Keratinocyte (primary cell): ENCODE results near the gene ARHGAP45. TPM values are rescaled to one million over a fixed set of nuclear protein-coding genes. Genes with fewer than 3 reads are reported as not detected.

ENCODE experiments used
- DNase-seq: peaks from one replicate; pipeline ENCODE4 v3.0.0-alpha.2; 2011; ENCODE audit warnings: low read depth, missing footprints, low spot score
- FAIRE-seq: peaks from 2 replicates; lab custom pipeline; 2011; peaks lifted over from hg19 to GRCh38; lab: Jason Lieb, UNC
- H2AFZ ChIP-seq: 2 replicates; pipeline ENCODE4 v1.6.0; 2012; ENCODE audit warnings: low read length, control low read depth, inconsistent platforms; ENCODE audit not compliant: control insufficient read depth
- H3K27ac ChIP-seq: 2 replicates; pipeline ENCODE4 v1.5.1; 2011; ENCODE audit warnings: low read length; ENCODE audit not compliant: control insufficient read depth, insufficient read depth
- H3K27me3 ChIP-seq: 3 replicates; pipeline ENCODE4 v1.6.0; 2011; ENCODE audit warnings: low read length; ENCODE audit not compliant: control insufficient read depth, insufficient read depth; ENCODE audit errors: extremely low read depth
- H3K36me3 ChIP-seq, 2 experiments: 2 replicates in 1 of 2; 3 replicates in 1 of 2; pipeline ENCODE4 v1.5.1; 2011; ENCODE audit warnings: low read length in 2 of 2, mild to moderate bottlenecking in 1 of 2; ENCODE audit not compliant: control insufficient read depth in 2 of 2, insufficient read depth in 2 of 2; ENCODE audit errors: extremely low read depth in 1 of 2
- H3K4me1 ChIP-seq: 3 replicates; pipeline ENCODE4 v1.5.1; 2011; ENCODE audit warnings: low read length; ENCODE audit not compliant: control insufficient read depth, insufficient read depth; ENCODE audit errors: extremely low read depth
- H3K4me2 ChIP-seq: 3 replicates; pipeline ENCODE4 v1.6.0; 2011; ENCODE audit warnings: low read depth, low read length; ENCODE audit not compliant: control insufficient read depth, insufficient read depth; ENCODE audit errors: extremely low read depth
- H3K4me3 ChIP-seq, 3 experiments: fragments of 200-600 bp in 1 of 3; sonication (generic) in 1 of 3; 2 replicates in 2 of 3; 3 replicates in 1 of 3; pipeline ENCODE4 v1.5.1; 2011 to 2016; ENCODE audit warnings: low read length in 3 of 3, mild to moderate bottlenecking in 3 of 3, control low read depth in 2 of 3, inconsistent platforms in 1 of 3, low read depth in 1 of 3, mixed read lengths in 1 of 3, mixed run types in 1 of 3, moderate library complexity in 1 of 3; ENCODE audit not compliant: control insufficient read depth in 2 of 3, insufficient read depth in 2 of 3; ENCODE audit errors: extremely low read depth in 1 of 3
- H3K79me2 ChIP-seq: 2 replicates; pipeline ENCODE4 v1.6.0; 2012; ENCODE audit warnings: low read length; ENCODE audit not compliant: control insufficient read depth, insufficient read depth
- H3K9ac ChIP-seq: 3 replicates; pipeline ENCODE4 v1.6.0; 2011; ENCODE audit warnings: low read length; ENCODE audit not compliant: control insufficient read depth, insufficient read depth; ENCODE audit errors: extremely low read depth
- H3K9me1 ChIP-seq: 3 replicates; pipeline ENCODE4 v1.6.0; 2011; ENCODE audit warnings: low read length; ENCODE audit not compliant: control insufficient read depth, insufficient read depth; ENCODE audit errors: extremely low read depth
- H3K9me3 ChIP-seq: 2 replicates; pipeline ENCODE4 v1.5.1; 2012; ENCODE audit warnings: low read depth, low read length; ENCODE audit not compliant: control insufficient read depth
- H4K20me1 ChIP-seq: 3 replicates; pipeline ENCODE4 v1.6.0; 2011; ENCODE audit warnings: low read length; ENCODE audit not compliant: control insufficient read depth, insufficient read depth; ENCODE audit errors: extremely low read depth
- EZH2 ChIP-seq: IDR thresholded peaks from one replicate; pipeline ENCODE4 v1.6.1; 2012; ENCODE audit warnings: inconsistent platforms, mild to moderate bottlenecking, low read length, moderate library complexity
- dilution Hi-C: fragments of 300-500 bp; cut with MboI; formaldehyde crosslinking; loops from one replicate; pipeline ENCODE4 v1.7.0; 2020; ENCODE audit warnings: low sequenced_read_pairs; ENCODE audit not compliant: extremely low pct_ligation_motif_present
- polyA plus RNA-seq, 5 experiments: library from polyadenylated mRNA; depleted of rRNA in 3 of 5; stranded (reverse) in 3 of 5; stranded (forward) in 1 of 5; unstranded in 1 of 5; fragments of >200 nt; gene quantifications; 1 replicate in 1 of 5; 2 replicates in 3 of 5; 3 replicates in 1 of 5; pipeline versions ENCODE4 v1.2.1 to v1.2.3, GENCODE V29; 2011 to 2012; ENCODE audit warnings: missing spikeins in 2 of 5, low read depth in 1 of 5, low replicate concordance in 1 of 5
- TF ChIP-seq, protein P1 (sequence below), 3 experiments: IDR thresholded peaks in 1 of 3; conservative IDR thresholded peaks in 1 of 3; optimal IDR thresholded peaks in 1 of 3; 2 replicates in 2 of 3; 3 replicates in 1 of 3; pipeline versions ENCODE3 to v1.5.1; 2011; ENCODE audit warnings: low read length in 3 of 3, mild to moderate bottlenecking in 3 of 3, moderate library complexity in 2 of 3, control low read depth in 1 of 3, inconsistent platforms in 1 of 3; ENCODE audit not compliant: insufficient read depth in 2 of 3; ENCODE audit errors: extremely low read depth in 1 of 3

The ARHGAP45 gene
- polyA plus RNA-seq, 1 donor (not counting 4 experiments of a cell fraction or from before 2014, with no cell fraction given), result 0.56 TPM

DNA sequence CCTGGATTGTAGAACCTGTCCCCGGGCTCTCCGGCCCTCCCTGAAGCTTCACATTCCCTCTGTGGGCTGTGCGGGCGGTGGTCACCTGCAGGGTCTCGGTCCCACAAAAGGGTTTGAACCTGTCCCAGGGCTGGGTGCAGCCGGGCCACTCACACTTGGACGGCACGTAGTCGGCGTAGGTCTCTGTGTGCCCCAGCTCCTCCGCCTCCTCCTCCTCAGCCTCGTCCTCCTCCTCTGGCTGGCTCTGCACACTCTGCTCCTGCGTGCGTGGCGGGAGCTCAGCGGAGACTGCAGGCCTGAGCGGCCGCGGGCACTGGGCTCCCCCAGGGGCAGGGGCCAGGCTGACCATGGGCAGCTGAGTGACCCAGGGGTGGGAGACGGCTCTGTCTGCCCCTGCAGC is 56.4 kb downstream of the ARHGAP45 start:
- Histone ChIP-seq H3K79me2 (peaks cover 10% of the 10 kb centered on the region), H3K9ac (no peak overlapping the region), H4K20me1 (peaks cover 4% of the 10 kb centered on the region), H3K4me3 (no peak overlapping the region), H3K9me1 (no peaks in the 10 kb centered on the region), H3K27me3 (no peaks in the 10 kb centered on the region), H3K9me3 (no peaks in the 10 kb centered on the region), H3K36me3 (peaks cover 41 to 55% of the 10 kb centered on the region in 2 experiments), H2AFZ (no peak overlapping the region), H3K27ac (no peak overlapping the region), H3K4me1 (no peaks in the 10 kb centered on the region), H3K4me2 (no peak overlapping the region)
- DNase-seq, result no peak
- TF ChIP-seq EZH2, result no peak
- TF ChIP-seq, protein P1, sequence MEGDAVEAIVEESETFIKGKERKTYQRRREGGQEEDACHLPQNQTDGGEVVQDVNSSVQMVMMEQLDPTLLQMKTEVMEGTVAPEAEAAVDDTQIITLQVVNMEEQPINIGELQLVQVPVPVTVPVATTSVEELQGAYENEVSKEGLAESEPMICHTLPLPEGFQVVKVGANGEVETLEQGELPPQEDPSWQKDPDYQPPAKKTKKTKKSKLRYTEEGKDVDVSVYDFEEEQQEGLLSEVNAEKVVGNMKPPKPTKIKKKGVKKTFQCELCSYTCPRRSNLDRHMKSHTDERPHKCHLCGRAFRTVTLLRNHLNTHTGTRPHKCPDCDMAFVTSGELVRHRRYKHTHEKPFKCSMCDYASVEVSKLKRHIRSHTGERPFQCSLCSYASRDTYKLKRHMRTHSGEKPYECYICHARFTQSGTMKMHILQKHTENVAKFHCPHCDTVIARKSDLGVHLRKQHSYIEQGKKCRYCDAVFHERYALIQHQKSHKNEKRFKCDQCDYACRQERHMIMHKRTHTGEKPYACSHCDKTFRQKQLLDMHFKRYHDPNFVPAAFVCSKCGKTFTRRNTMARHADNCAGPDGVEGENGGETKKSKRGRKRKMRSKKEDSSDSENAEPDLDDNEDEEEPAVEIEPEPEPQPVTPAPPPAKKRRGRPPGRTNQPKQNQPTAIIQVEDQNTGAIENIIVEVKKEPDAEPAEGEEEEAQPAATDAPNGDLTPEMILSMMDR (optimal IDR thresholded peaks at IDR 0.05 in 1 of 3, IDR thresholded peaks at IDR 0.05 in 1 of 3, conservative IDR thresholded peaks at IDR 0.05 in 1 of 3; ENCODE audit: extremely low read depth in 1 of 3, insufficient read depth in 2 of 3, low read length in 3 of 3), result no peak
- no peak for FAIRE-seq
- dilution Hi-C loops, result no loop called here

DNA sequence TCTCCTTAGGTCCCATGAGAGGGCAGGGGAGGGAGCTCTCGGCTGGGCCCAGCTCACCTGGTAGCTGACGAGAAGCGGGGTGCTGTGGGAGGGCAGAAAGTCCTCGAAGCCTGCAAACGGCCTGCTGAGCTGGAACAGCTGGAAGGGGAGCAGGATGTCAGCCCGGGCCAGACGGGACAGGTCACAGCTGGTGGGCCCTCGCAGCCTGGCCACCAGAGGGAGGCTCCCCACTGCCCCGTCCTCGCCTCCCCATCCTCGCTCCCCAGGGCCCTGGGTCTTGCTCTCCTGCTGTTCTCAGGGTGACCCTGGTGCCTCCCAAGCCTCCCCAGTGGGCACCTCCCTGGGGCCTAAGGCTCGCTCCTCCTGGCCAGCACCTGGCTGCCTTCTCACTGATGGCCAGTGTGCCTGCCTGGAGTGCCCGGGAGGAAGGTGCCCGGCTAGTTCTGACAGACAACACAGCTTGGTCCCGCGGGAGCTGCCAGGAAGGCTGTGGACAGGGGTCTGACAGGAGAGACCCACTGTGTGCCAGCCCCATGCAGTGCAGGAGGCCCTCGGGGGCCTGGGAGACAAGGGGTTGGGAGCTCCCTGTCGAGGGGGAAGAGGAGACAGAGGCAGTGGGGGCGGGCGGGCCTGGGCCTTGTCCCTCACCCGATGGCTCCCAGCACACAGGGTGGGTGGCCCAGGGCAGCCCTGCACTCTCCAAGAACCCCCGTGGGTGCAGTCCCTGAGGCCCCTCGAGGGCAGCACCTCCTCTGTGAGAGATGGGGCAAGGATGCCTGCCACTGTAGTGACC is 57.1 kb downstream of the ARHGAP45 start:
- peaks cover 40 to 50% of the 10 kb centered on the region in 2 experiments for H3K36me3 ChIP-seq
- H3K4me2 ChIP-seq, result no peak overlapping the region
- no peak overlapping the region for H2AFZ ChIP-seq
- H3K9me3 ChIP-seq, result no peaks in the 10 kb centered on the region
- FAIRE-seq (no peak), DNase-seq (no peak)
- peaks cover 4% of the 10 kb centered on the region for H4K20me1 ChIP-seq
- H3K79me2 ChIP-seq, result peaks cover 14% of the 10 kb centered on the region
- dilution Hi-C loops, result no loop called here
- TF ChIP-seq EZH2, result no peak
- TF ChIP-seq, protein P1 (optimal IDR thresholded peaks at IDR 0.05 in 1 of 3, IDR thresholded peaks at IDR 0.05 in 1 of 3, conservative IDR thresholded peaks at IDR 0.05 in 1 of 3; ENCODE audit: extremely low read depth in 1 of 3, insufficient read depth in 2 of 3, low read length in 3 of 3), result no peak
- no peaks in the 10 kb centered on the region for H3K9me1 ChIP-seq
- no peak overlapping the region for H3K4me3 ChIP-seq
- H3K27me3 ChIP-seq, result no peaks in the 10 kb centered on the region
- H3K9ac ChIP-seq, result no peak overlapping the region
- no peak overlapping the region for H3K27ac ChIP-seq
- no peaks in the 10 kb centered on the region for H3K4me1 ChIP-seq
